ENCODE measurements around the gene MSH5. TPM values are rescaled to one million over a fixed set of nuclear protein-coding genes. Genes with fewer than 3 reads are reported as not detected.

The MSH5 gene
- total RNA-seq, 2 donors from 2014 or later, result 35.7 to 57.2 TPM

GRCh38 chr6:31725502-31726350 is 14.1 kb upstream of the MSH5 start:
- H3K36me3 Mint-ChIP-seq (ENCODE audit: low read depth), result peaks cover 39% of the 10 kb centered on the region
- no peak for DNase-seq
- H3K4me3 ChIP-seq (ENCODE audit: low read length), result no peak overlapping the region
- no peaks in the 10 kb centered on the region for H3K27me3 ChIP-seq (ENCODE audit: control insufficient read depth, insufficient read depth, low read length, poor library complexity, severe bottlenecking)
- no peaks in the 10 kb centered on the region for H3K9me3 ChIP-seq (ENCODE audit: control insufficient read depth, low read length)
- H3K9me3 Mint-ChIP-seq, result no peaks in the 10 kb centered on the region
- no peak overlapping the region for H3K27ac Mint-ChIP-seq
- 96 to 97% methylated on average over 11 to 12 of the region's 12 CpGs for WGBS, 2 experiments (ENCODE audit: insufficient coverage in 1 of 2, insufficient read length in 1 of 2)
- no peaks in the 10 kb centered on the region for H3K27me3 Mint-ChIP-seq (ENCODE audit: insufficient read depth)
- no peak overlapping the region for H3K9ac ChIP-seq (ENCODE audit: extremely low read depth, low read length, poor library complexity, severe bottlenecking)
- peaks cover 39% of the 10 kb centered on the region for H3K36me3 ChIP-seq (ENCODE audit: control insufficient read depth, insufficient read depth, low read length)
- TF ChIP-seq, protein P1, sequence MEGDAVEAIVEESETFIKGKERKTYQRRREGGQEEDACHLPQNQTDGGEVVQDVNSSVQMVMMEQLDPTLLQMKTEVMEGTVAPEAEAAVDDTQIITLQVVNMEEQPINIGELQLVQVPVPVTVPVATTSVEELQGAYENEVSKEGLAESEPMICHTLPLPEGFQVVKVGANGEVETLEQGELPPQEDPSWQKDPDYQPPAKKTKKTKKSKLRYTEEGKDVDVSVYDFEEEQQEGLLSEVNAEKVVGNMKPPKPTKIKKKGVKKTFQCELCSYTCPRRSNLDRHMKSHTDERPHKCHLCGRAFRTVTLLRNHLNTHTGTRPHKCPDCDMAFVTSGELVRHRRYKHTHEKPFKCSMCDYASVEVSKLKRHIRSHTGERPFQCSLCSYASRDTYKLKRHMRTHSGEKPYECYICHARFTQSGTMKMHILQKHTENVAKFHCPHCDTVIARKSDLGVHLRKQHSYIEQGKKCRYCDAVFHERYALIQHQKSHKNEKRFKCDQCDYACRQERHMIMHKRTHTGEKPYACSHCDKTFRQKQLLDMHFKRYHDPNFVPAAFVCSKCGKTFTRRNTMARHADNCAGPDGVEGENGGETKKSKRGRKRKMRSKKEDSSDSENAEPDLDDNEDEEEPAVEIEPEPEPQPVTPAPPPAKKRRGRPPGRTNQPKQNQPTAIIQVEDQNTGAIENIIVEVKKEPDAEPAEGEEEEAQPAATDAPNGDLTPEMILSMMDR (conservative IDR thresholded peaks at IDR 0.05), result no peak
- peaks cover 6% of the 10 kb centered on the region for H3K4me1 Mint-ChIP-seq
- no peak overlapping the region for H3K4me3 Mint-ChIP-seq
- H3K4me1 ChIP-seq (ENCODE audit: control insufficient read depth, insufficient read depth, low read length), result no peaks in the 10 kb centered on the region
- H3K27ac ChIP-seq (ENCODE audit: low read depth, low read length), result no peak overlapping the region

DNA sequence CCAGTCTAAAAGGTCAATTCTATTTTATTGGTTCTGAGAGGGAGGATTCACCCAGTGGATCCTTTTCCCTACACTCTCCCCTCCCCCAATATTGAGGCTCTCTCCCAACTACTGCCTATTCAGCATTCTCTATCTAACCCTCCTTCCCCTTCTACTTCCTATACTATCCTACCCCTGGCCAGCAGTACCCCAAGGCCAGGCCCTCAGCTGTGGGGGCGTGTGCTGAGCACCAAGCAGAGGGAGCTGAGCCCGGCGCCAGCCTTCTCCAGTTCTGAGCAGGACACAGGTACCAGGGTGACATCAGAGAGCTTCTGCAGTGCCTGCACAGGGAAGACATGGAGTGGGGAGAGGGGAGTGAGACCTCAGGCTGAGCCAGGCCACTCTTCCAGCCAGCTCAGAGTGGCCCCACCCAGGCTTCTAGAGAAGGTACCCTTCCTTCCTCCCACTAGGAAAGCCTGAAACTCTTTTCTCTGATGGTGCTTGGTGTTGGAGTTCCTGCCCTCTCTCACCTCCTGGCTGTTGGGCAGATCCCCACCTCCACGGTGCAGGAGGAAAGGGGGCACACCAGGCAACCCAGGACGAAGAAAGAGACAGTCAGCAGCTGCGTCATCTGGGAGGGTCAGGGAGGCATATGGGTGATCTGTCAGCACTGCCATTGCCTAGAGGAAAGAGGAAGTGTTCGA is 12.6 kb upstream of the MSH5 start:
- Mint-ChIP-seq H3K36me3 (ENCODE audit: low read depth) (peaks cover 47% of the 10 kb centered on the region), H3K27me3 (ENCODE audit: insufficient read depth) (no peaks in the 10 kb centered on the region), H3K9me3 (no peaks in the 10 kb centered on the region), H3K27ac (no peak overlapping the region), H3K4me1 (peaks cover 8% of the 10 kb centered on the region), H3K4me3 (peak overlapping the region; percentile 37)
- no peaks in the 10 kb centered on the region for H3K4me1 ChIP-seq (ENCODE audit: control insufficient read depth, insufficient read depth, low read length)
- H3K9me3 ChIP-seq (ENCODE audit: control insufficient read depth, low read length), result no peaks in the 10 kb centered on the region
- H3K27ac ChIP-seq (ENCODE audit: low read depth, low read length), result no peak overlapping the region
- TF ChIP-seq, protein P1 (conservative IDR thresholded peaks at IDR 0.05), result no peak
- no peak overlapping the region for H3K9ac ChIP-seq (ENCODE audit: extremely low read depth, low read length, poor library complexity, severe bottlenecking)
- no peak overlapping the region for H3K4me3 ChIP-seq (ENCODE audit: low read length)
- no peak for DNase-seq
- WGBS, 2 experiments (ENCODE audit: insufficient coverage in 1 of 2, insufficient read length in 1 of 2), result 93 to 95% methylated on average over 6 to 7 of the region's 7 CpGs
- H3K27me3 ChIP-seq (ENCODE audit: control insufficient read depth, insufficient read depth, low read length, poor library complexity, severe bottlenecking), result no peaks in the 10 kb centered on the region
- peaks cover 53% of the 10 kb centered on the region for H3K36me3 ChIP-seq (ENCODE audit: control insufficient read depth, insufficient read depth, low read length)

DNA sequence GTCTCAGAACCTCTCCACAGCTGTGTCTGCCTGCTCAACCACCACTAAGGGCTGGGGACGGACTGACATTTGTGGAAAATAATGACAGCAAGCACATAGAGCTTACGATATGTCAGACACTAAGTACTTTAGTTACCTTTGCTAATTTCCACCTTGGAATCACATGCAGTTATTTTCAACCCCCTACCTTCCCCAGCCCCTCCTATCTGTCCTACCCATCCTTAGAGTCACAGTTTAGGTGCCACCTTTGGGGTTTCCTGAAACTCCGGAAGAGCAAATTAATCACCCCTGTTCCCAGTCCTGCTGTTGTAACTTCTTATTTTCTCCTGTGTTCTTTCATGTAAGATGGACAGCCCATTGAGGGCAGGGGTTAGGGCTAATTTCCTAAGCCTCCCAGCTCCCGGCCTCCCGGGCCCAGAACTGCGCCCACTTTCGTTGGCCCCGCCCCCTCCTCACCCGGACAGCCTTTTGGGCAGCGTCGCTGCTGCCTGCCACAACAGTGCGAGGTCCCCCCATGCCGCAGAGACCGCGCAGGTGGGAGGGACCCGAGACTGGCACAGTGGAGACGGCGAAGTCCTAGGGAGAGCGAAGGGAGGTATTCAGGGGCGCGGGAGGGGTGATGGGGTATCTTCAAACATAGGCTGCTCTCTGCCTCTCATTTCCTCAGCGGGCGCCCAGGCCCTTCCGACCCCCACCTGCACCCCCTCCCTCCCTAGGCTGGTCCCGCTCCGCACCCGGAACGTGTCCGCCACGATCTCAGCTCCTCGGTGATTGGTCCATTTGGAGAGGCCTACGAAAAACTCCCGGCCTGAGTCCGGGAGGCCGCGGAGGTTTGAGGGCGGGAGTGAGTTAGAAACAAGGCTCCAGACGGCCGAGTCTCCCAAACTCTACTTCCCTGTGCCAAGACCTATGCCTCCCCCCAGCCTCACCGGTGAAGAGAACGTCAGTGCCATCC is 11.8 kb upstream of the MSH5 start:
- Histone ChIP-seq H3K4me1 (ENCODE audit: control insufficient read depth, insufficient read depth, low read length) (no peaks in the 10 kb centered on the region), H3K27ac (ENCODE audit: low read depth, low read length) (no peak overlapping the region), H3K9me3 (ENCODE audit: control insufficient read depth, low read length) (no peaks in the 10 kb centered on the region), H3K27me3 (ENCODE audit: control insufficient read depth, insufficient read depth, low read length, poor library complexity, severe bottlenecking) (no peaks in the 10 kb centered on the region), H3K9ac (ENCODE audit: extremely low read depth, low read length, poor library complexity, severe bottlenecking) (no peak overlapping the region), H3K4me3 (ENCODE audit: low read length) (peak overlapping the region; percentile 88), H3K36me3 (ENCODE audit: control insufficient read depth, insufficient read depth, low read length) (peaks cover 60% of the 10 kb centered on the region)
- Mint-ChIP-seq H3K4me1 (peaks cover 8% of the 10 kb centered on the region), H3K27me3 (ENCODE audit: insufficient read depth) (no peaks in the 10 kb centered on the region), H3K4me3 (peak overlapping the region; percentile 92), H3K9me3 (no peaks in the 10 kb centered on the region), H3K36me3 (ENCODE audit: low read depth) (peaks cover 52% of the 10 kb centered on the region), H3K27ac (peak overlapping the region; percentile 30)
- TF ChIP-seq, protein P1 (conservative IDR thresholded peaks at IDR 0.05), result no peak
- no peak for DNase-seq
- 95 to 96% methylated on average over 32 to 41 of the region's 41 CpGs for WGBS, 2 experiments (ENCODE audit: insufficient coverage in 1 of 2, insufficient read length in 1 of 2)

Data from endodermal cell (in vitro differentiated cells).